IPS-18a (cell line): ENCODE data around the gene SSX2B.
"Not testable (repeated sequence)": the region's sequence is repeated elsewhere in the genome, so short reads cannot be mapped to it uniquely, and the experiment has no call there.

Source experiments
- H3K27ac ChIP-seq: one replicate; pipeline ENCODE4 v1.5.1; 2013; ENCODE audit warnings: low read length
- H3K27me3 ChIP-seq: one replicate; pipeline ENCODE4 v1.6.1; 2013; ENCODE audit warnings: mild to moderate bottlenecking, low read length; ENCODE audit not compliant: control insufficient read depth, insufficient read depth
- H3K36me3 ChIP-seq: one replicate; pipeline ENCODE4 v1.6.1; 2013; ENCODE audit warnings: low read depth, low read length; ENCODE audit not compliant: control insufficient read depth
- H3K4me1 ChIP-seq: one replicate; pipeline ENCODE4 v1.6.1; 2013; ENCODE audit warnings: low read depth, low read length; ENCODE audit not compliant: control insufficient read depth
- H3K4me3 ChIP-seq: one replicate; pipeline ENCODE4 v1.5.1; 2013; ENCODE audit warnings: low read length
- H3K9ac ChIP-seq: one replicate; pipeline ENCODE4 v1.6.1; 2013; ENCODE audit warnings: mild to moderate bottlenecking, low read length, moderate library complexity
- H3K9me3 ChIP-seq: one replicate; pipeline ENCODE4 v1.6.1; 2013; ENCODE audit warnings: low read depth, low read length; ENCODE audit not compliant: control insufficient read depth

SSX2B gene, protein sequence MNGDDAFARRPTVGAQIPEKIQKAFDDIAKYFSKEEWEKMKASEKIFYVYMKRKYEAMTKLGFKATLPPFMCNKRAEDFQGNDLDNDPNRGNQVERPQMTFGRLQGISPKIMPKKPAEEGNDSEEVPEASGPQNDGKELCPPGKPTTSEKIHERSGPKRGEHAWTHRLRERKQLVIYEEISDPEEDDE

DNA sequence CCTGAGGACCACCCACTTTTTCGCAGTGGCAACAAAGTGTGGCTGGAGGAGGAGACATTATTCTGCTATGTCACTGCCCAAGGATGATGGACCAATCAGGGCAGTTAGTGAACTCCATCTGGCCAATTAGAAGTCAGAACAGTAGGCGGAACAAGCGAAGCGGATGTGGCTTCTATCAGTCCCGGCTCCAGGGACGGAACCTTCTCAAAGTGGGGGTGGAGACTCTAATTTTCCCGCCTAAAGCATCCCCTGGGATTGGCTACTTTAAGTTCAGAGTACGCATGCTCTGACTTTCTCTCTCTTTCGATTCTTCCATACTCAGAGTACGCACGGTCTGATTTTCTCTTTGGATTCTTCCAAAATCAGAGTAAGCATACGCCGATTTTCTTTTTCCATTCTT is at the start of gene SSX2B:
Gene SSX2B (plus strand): TSS at position 301 of the 400 bp plus-strand sequence. CDS start 1,429 bp downstream, outside the sequence.
- not testable (repeated sequence) for H3K36me3 ChIP-seq, H3K9me3 ChIP-seq, H3K4me1 ChIP-seq, H3K27ac ChIP-seq, H3K27me3 ChIP-seq, H3K4me3 ChIP-seq, H3K9ac ChIP-seq

DNA sequence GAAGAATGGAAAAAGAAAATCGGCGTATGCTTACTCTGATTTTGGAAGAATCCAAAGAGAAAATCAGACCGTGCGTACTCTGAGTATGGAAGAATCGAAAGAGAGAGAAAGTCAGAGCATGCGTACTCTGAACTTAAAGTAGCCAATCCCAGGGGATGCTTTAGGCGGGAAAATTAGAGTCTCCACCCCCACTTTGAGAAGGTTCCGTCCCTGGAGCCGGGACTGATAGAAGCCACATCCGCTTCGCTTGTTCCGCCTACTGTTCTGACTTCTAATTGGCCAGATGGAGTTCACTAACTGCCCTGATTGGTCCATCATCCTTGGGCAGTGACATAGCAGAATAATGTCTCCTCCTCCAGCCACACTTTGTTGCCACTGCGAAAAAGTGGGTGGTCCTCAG is 44.0 kb upstream of the SSX2B start, which contains the start of gene SSX2:
Gene SSX2 (minus strand): TSS at position 101 of the 400 bp plus-strand sequence. CDS start 1,429 bp downstream, outside the sequence.
- H3K27me3 ChIP-seq, H3K36me3 ChIP-seq, H3K9ac ChIP-seq, H3K27ac ChIP-seq, H3K4me1 ChIP-seq, H3K9me3 ChIP-seq, H3K4me3 ChIP-seq: not testable (repeated sequence)

DNA sequence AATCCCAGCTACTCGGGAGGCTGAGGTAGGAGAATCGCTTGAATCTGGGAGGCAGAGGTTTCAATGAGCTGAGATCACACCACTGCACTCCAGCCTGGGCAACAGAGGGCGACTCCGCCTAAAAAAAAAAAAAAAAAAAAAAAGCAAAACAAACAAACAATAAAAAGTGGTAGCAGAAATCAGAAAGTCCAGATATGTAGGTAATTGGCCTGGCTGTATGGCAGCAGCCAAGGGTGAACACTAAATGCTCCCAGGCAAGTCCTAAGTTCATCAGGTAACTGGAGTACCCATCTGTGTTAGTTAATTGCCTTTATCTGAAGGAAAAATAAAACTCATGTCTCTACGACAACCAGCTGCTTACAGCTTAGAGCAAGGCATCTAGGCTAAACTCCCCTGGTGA is 14.9 kb downstream of the SSX2B start:
- not testable (repeated sequence) for H3K36me3 ChIP-seq, H3K4me1 ChIP-seq, H3K27me3 ChIP-seq, H3K9ac ChIP-seq, H3K27ac ChIP-seq, H3K4me3 ChIP-seq, H3K9me3 ChIP-seq

DNA sequence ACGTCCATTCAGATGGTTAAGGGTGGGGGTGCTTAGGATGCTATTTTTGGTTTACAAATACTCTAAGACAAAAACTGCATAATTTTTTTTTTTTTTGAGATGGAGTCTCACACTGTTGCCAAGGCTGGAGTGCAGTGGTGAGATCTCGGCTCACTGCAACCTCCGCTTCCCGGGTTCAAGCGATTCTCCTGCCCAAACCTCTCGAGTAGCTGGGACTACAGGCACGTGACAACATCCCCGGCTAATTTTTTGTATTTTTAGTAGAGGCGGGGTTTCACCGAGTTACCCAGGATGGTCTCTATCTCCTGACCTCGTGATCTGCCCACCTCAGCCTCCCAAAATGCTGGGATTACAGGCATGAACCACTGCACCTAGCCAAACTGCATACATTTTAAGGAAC is 22.5 kb downstream of the SSX2B start:
- H3K36me3 ChIP-seq, H3K27me3 ChIP-seq, H3K4me3 ChIP-seq, H3K9ac ChIP-seq, H3K27ac ChIP-seq, H3K4me1 ChIP-seq, H3K9me3 ChIP-seq: not testable (repeated sequence)

DNA sequence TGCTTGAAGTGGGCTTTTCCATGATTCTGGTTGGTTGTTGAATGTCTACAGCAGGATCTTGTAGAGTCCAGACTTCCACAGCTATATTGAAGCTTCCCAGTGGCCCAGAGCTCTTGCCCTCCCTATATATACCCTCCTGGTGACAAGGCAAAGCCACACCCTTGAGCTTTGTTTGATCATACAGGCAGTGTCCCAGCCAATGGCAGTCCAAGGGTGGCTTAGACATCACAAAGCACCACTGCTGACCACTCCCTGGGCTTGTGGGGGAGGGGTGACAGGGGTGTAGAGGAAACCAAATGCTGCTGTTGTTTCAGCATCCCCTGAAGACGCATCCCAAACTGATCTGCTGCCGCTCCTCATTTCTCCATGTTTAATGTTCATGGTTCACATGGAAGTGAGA is 46.3 kb downstream of the SSX2B start, which contains the start of gene SPANXN5:
Gene SPANXN5 (minus strand): TSS at position 101 of the 400 bp plus-strand sequence. CDS start 79 bp downstream, at position 22.
- not testable (repeated sequence) for H3K9me3 ChIP-seq, H3K27ac ChIP-seq, H3K36me3 ChIP-seq, H3K4me3 ChIP-seq, H3K27me3 ChIP-seq, H3K9ac ChIP-seq, H3K4me1 ChIP-seq

DNA sequence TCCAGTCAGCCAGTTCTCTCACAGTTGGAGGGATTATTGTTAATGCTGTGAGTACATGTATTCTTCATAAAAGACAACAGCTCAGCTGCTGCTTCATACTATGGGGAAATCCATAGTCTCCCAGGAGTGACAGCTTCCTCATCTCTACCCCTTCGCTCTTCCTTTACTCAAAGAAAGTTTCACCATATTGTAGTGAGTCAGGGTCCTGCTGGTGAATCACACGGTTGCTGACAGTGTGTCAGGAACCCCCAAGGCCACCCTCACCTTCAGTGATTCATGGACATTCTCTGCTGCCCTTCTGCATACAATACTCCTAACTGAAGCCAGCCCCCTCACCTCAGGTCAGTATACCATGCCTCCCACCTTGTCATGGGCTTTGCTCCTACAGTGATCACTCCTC is 53.8 kb downstream of the SSX2B start:
- H3K27me3 ChIP-seq, H3K4me1 ChIP-seq, H3K4me3 ChIP-seq, H3K27ac ChIP-seq, H3K9ac ChIP-seq, H3K9me3 ChIP-seq, H3K36me3 ChIP-seq: not testable (repeated sequence)
